NCI-H524 treated with DMSO at 0.1 percent for 48 hours (cell line): ENCODE data around the gene CAPS.

ENCODE experiments used
- DNase-seq: peaks from one replicate; lab custom pipeline; 2025; lab: John Stamatoyannopoulos, UW

Gene CAPS

GRCh38 chr19:5934774-5935472, 20.9 kb downstream of the CAPS start:
- DNase-seq: no peak

- DNase-seq: no peak
Measured at GRCh38 chr19:5935473-5936291, 21.6 kb downstream of the CAPS start.

DNA sequence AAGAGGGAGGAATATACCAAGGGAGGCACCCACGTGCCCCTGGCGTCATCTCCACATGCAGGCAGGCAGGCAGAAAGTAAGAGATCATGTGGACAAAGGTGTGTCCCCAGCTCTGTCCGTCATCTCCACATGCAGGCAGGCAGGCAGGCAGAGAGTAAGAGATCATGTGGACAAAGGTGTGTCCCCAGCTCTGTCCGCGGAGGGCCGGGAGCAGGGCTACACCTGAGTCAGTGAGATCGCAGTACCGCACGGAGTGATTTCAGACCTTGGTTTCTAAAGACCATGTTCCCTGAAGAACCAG, 22.2 kb downstream of the CAPS start:
- DNase-seq: no peak

DNA sequence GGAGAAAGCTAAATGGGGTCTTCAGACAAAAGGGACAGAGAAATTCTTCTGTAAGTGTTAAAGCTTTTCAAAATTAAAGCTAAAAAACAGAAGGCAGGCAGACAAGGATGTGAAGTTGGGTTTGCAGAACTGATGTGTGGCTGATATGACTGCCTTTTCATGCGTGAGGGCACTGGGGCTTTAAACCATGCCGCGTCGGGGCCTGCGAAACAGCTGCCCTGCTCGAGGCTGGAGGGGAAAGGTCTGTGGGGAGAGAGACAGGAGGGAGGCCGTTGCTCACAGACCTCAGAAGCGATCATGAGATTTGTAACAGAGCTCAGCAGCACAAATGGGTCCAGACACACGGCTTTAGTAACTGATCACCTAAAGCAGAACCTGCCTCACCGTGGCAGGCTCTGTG, 23.5 kb downstream of the CAPS start:
- DNase-seq: no peak

DNA sequence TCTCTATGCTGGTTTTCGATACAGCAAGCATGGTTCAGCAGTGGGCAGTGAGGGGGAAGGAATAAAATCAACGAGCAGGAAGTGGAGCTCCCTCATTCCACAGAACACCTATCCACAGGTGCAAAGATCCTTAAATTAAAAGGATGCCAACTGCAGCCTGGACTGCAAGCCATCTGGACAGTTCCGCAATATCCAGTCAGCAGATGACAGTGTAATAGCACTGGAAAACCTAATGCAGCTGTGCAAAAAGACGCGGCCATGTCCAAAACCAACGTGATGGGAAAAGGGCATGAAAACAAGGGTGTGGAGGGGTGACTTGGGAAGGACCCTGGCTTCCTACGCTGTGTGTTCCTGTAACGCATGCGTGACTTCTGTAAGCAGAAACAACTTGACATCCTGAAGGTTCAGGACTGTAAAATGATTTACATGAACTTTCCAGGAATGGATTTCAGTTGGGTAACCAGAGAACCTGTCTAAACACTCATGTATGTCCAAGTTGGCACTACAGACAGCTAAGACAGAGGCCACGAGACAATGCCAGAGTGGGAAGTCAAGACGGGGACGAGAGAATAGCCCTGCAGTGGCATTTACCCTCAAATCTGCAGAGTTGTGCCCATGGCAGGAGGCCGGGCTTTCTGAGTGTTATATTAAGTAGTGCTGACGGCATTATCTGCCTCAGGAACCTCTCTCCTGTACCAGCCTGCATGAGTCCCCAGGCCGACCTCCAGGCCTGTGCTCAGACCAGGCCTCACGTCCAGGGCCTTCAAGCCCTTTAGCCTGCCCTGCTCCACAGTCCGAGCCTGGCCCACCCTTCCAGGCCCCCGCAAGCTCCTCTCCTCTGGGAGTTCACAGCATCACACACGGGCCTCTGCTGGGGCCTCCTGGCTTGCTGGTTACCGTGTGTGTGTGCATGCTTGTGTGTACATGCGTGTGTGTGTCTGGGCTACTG, 26.5 kb downstream of the CAPS start:
- DNase-seq: no peak

DNA sequence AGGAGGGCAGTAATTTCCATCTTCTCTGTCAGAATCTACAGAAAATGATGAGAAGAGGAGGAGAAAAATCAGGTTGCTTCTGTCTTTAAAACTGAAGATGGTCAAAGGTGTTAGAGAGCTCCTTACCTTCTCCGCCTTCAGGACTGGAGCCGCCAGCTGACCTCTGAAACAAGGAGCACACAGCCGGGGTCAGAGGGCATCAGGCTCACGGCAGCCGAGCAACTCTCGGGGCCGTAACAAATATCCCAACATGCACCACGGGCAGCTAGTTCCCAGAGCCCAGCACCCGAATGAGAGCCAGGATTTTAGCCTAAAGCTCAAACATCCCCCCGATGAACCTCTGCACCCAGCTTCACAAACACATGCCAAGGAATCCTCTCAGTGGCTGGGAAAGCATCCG, 27.6 kb downstream of the CAPS start:
- no peak for DNase-seq

DNA sequence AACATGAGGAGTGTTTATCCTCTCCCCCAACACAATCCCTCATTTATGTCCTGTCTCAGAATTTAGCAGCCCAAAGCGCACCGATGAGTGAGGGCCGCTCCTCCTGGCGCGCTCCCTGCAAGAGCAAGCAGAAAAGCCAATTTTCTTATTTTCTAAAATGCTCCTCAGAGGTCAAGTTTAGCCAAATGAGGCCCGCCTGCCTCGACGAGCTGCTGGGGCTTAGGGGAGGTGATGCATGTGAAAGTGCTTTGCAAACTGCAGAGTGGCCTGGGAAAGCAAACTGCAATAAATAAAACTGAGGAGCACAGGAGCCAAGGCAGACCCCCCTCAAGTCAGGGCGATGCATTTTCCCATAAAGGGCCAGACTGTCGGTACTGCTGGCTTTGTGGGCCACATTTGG, 29.0 kb downstream of the CAPS start:
- DNase-seq: no peak

DNA sequence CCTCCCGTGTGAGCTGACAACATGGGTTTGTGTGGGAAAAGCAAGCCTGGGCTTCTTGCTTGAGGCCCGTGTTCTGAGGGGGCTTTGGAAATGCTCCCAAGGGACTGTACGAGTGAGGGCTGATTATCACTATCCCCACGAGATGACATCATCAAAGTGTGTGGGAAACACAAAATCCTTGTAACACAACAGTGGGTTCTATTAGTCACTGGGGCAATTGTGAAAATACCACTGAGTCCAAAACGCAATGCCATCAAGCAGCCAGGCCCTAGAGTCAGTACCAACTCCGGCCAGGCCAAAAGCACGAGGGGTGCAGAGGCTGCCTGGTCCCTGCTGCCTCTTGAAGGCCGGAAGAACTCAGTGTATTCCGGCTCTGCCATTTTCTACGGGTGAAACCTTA, 29.6 kb downstream of the CAPS start:
- DNase-seq: no peak

DNA sequence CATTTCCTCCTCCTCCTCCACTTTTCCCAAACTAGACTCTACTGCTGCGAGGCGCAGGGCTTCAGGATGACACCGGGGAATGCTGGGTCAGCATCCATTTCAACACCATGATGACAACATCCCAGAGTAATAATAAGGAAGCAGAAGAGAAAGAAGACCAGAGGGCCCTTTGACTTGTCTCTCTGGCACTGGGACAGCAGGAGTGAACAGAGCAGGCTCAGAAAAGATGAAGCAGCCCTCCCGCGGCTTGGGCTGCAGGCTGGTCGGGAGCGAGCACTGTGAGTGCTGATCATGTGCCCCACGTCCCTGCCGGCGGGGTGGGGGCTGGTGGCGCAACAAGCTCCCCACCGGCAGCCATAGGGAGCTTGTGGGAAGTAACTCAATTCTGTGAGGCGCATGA, 33.4 kb downstream of the CAPS start:
- DNase-seq: no peak

GRCh38 chr19:5948752-5949564, 34.9 kb downstream of the CAPS start:
- DNase-seq: no peak

GRCh38 chr19:5949792-5950305, 35.8 kb downstream of the CAPS start:
- peak; percentile 51 for DNase-seq

GRCh38 chr19:5950741-5951140, 36.7 kb downstream of the CAPS start:
- DNase-seq: no peak

DNA sequence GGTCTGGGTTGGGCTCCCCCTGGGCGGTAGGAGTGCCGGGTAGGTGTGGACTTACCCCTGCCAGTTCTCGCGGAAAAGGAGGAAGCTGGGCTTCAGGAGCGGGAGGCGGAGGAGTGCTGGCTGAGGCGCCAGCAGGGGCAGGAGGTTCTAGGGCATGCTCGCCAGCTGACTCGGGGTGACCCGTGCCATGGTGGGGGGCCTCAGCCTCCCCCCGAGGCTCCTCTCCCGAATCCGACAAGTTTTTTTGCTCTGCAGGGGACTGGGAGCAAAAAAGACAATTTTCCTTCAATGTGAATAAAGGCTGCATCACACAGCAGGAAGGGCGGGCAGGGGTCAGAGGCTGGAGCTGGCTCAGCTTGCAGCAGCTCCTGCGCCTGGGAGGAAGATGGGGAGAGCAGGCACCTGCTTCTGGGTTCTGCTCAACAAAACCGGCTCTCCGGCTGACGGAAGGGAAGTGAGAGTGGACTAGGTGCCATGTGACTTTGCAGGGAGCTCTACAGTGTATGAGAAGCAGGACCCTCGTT, 37.3 kb downstream of the CAPS start:
- no peak for DNase-seq

- no peak for DNase-seq
Measured at GRCh38 chr19:5952193-5953029, 38.4 kb downstream of the CAPS start.

DNA sequence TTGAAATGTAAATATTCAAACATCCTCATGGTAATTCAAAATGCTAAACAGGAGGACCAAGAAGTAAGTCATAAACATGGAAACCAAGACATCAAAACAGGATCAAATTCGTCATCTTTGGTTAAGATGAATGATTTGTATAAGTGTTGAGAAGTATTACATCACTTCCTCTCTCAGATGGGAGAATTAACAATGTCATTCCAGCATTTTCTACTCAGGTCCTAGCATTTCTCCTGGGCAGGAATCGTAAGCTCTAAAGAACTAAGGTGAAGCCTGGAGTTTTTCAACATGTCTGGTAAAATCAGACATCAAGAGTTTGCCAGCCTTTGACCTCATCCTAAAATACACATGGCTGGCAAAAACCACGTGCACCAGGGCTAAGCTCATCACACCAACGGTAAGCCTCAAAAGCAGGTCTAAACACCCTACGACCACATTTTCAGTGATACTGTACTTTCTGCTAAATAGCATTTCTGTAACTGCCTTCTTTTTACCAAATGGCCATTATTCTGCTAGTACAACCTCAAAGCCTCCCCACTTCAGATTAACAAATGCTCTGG, 39.1 kb downstream of the CAPS start:
- no peak for DNase-seq

DNA sequence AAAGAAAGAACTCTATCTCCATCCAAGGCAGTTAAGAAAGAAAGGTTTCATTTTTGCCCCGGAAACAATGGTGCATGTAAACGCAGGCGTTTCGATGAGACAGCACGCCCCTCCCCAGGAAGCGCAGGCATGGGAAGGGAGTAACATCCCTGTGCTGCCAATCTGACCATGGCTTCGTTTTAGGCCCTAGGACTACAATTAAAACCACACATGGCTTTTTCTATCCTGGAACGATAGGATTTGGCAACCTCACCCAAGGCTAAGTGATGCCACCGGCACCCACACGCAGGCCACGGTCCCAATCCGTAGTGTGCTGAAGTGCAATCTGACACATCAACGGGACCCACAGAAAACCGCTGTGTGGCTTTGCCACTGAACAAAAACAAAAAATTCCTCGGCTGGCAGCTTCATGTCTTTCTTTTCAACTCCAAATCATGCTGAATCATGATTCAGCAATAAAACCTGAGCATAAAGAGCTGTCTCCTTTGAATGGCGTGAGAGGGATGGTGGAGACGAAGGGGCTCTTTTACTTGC, 39.7 kb downstream of the CAPS start:
- no peak for DNase-seq

GRCh38 chr19:5954293-5954692, 40.2 kb downstream of the CAPS start:
- DNase-seq: no peak

- DNase-seq: no peak
Measured at GRCh38 chr19:5955636-5955935, 41.5 kb downstream of the CAPS start.

GRCh38 chr19:5956323-5956722, 42.3 kb downstream of the CAPS start:
- DNase-seq: no peak

DNA sequence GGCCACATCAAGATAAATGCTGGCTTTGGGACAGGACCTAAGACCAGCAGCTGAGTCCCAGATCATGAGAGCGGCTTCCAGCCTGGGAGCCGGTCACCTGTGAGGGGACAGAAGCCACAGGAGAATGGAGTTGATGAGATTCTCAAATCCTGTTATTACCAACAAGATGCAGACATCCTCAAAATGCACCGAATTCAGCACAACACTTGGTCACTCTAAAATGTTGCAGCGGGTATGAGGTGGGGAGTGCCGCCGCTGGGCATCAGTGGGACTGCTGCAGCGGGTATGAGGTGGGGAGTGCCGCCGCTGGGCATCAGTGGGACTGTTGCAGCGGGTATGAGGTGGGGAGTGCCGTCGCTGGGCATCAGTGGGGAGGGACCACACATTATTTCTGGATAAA, 42.7 kb downstream of the CAPS start:
- no peak for DNase-seq
